HepG2 (cell line): ENCODE measurements around the gene ELP1. TPM values are rescaled to one million over a fixed set of nuclear protein-coding genes. Genes with fewer than 3 reads are reported as not detected.

ENCODE experiments used
- ATAC-seq: fragments of 200-7000 bp; cut with Tn5 transposase; 3 replicates; pipeline ENCODE4 v1.9.1; 2020; ENCODE audit warnings: mild to moderate bottlenecking, moderate library complexity
- BruUV-seq: library from RNA; stranded (reverse); fragments of 400-500 nt; replicated peaks from 2 replicates; lab custom pipeline; 2021; lab: Mats Ljungman, UMichigan
- CTCF ChIA-PET: fragments of 300-600 bp; formaldehyde crosslinking; extraction: SDS; loops from one replicate; lab custom pipeline; 2021; ENCODE audit warnings: low total read pairs, inconsistent platforms, low intra/inter-chr PET ratio; lab: Yijun Ruan, JAX
- POLR2A ChIA-PET: fragments of 350-600 bp; sonication (Branson Sonifier 250); formaldehyde crosslinking; loops from one replicate; lab custom pipeline; 2020; ENCODE audit warnings: antibody characterized with exemption, inconsistent platforms; lab: Yijun Ruan, JAX
- DNase-seq: peaks from one replicate; pipeline ENCODE4 v3.0.0-alpha.2; 2015; ENCODE audit warnings: low spot score
- FAIRE-seq: peaks from 3 replicates; lab custom pipeline; 2011; peaks lifted over from hg19 to GRCh38; lab: Jason Lieb, UNC
- H2AFZ ChIP-seq: one replicate; pipeline ENCODE4 v1.6.1; 2011; ENCODE audit warnings: low read length, inconsistent platforms
- H3K27ac ChIP-seq: fragments of 300-600 bp; 3 replicates; pipeline ENCODE4 v1.8.0; 2011; ENCODE audit warnings: mixed run types, mild to moderate bottlenecking, mixed read lengths, low read length, inconsistent platforms; ENCODE audit not compliant: insufficient read depth; ENCODE audit errors: extremely low read length
- H3K27me3 ChIP-seq, 2 experiments: fragments of 200-600 bp in 1 of 2; 2 replicates in 1 of 2; 3 replicates in 1 of 2; pipeline versions ENCODE4 v1.6.0 to v1.8.0; 2011; ENCODE audit warnings: low read length in 2 of 2, mild to moderate bottlenecking in 2 of 2, moderate library complexity in 2 of 2, inconsistent platforms in 1 of 2; ENCODE audit not compliant: insufficient read depth in 2 of 2, control insufficient read depth in 1 of 2
- H3K36me3 ChIP-seq, 2 experiments: fragments of 200-600 bp in 1 of 2; replicated peaks in 1 of 2; 2 replicates in 1 of 2; 3 replicates in 1 of 2; pipeline versions ENCODE4 v1.5.1 to v1.8.0; 2011; ENCODE audit warnings: low read length in 2 of 2, inconsistent platforms in 1 of 2; ENCODE audit not compliant: insufficient read depth in 2 of 2, control insufficient read depth in 1 of 2
- H3K4me1 ChIP-seq: 2 replicates; pipeline ENCODE4 v1.5.1; 2012; ENCODE audit warnings: low read length, inconsistent platforms; ENCODE audit not compliant: insufficient read depth
- H3K4me2 ChIP-seq: 2 replicates; pipeline ENCODE4 v1.6.0; 2011; ENCODE audit warnings: low read depth, low read length, inconsistent platforms
- H3K4me3 ChIP-seq, 3 experiments: fragments of 200-600 bp in 1 of 3; sonication (generic), shearing (Covaris generic) in 1 of 3; replicated peaks in 1 of 3; 2 replicates each; pipeline ENCODE4 v1.5.1; 2011 to 2016; ENCODE audit warnings: low read length in 3 of 3, inconsistent platforms in 2 of 3, low read depth in 2 of 3, mild to moderate bottlenecking in 2 of 3, control low read depth in 1 of 3, mixed read lengths in 1 of 3; ENCODE audit not compliant: insufficient read depth in 1 of 3
- H3K79me2 ChIP-seq: one replicate; pipeline ENCODE4 v1.6.1; 2011; ENCODE audit warnings: low read length, inconsistent platforms; ENCODE audit not compliant: insufficient read depth
- H3K9ac ChIP-seq: 2 replicates; pipeline ENCODE4 v1.6.0; 2011; ENCODE audit warnings: mild to moderate bottlenecking, low read depth, low read length, inconsistent platforms; ENCODE audit not compliant: insufficient read depth
- H3K9me3 ChIP-seq: 2 replicates; pipeline ENCODE4 v1.5.1; 2012; ENCODE audit warnings: mild to moderate bottlenecking, low read length
- H4K20me1 ChIP-seq: 2 replicates; pipeline ENCODE4 v1.6.0; 2011; ENCODE audit warnings: inconsistent platforms, mild to moderate bottlenecking, low read length, moderate library complexity; ENCODE audit not compliant: insufficient read depth
- MXI1 ChIP-seq: IDR thresholded peaks from 3 replicates; pipeline ENCODE4 v1.6.1; 2012; ENCODE audit warnings: low read depth, low read length, inconsistent platforms, borderline replicate concordance
- NBN ChIP-seq: fragments of 450-650 bp; conservative IDR thresholded peaks from 2 replicates; pipeline ENCODE4 v1.6.1; 2017
- TARDBP ChIP-seq: sonication (generic); formaldehyde crosslinking; IDR thresholded peaks from 2 replicates; pipeline ENCODE4 v1.8.0; 2022; ENCODE audit warnings: mild to moderate bottlenecking, missing genetic modification reagents
- YEATS2 ChIP-seq: sonication (generic); formaldehyde crosslinking; IDR thresholded peaks from 2 replicates; pipeline ENCODE4 v1.4.0; 2020; ENCODE audit warnings: missing genetic modification reagents, borderline replicate concordance
- ZNF124 ChIP-seq: sonication (generic); formaldehyde crosslinking; IDR thresholded peaks from 2 replicates; pipeline ENCODE4 v1.4.0; 2020; ENCODE audit warnings: missing genetic modification reagents
- ZNF558 ChIP-seq: sonication (generic); formaldehyde crosslinking; IDR thresholded peaks from 2 replicates; pipeline ENCODE4 v1.9.0; 2022; ENCODE audit warnings: mild to moderate bottlenecking, missing genetic modification reagents, borderline replicate concordance
- ZNF644 ChIP-seq: IDR thresholded peaks from 2 replicates; pipeline ENCODE4 v1.6.1; 2016; ENCODE audit warnings: low read depth
- ZUFSP ChIP-seq: sonication (generic); formaldehyde crosslinking; IDR thresholded peaks from 2 replicates; pipeline ENCODE4 v1.9.0; 2021; ENCODE audit warnings: missing genetic modification reagents, mild to moderate bottlenecking, borderline replicate concordance
- in situ Hi-C: cut with HindIII; loops from 2 replicates; pipeline ENCODE4 v1.10.0; 2017; ENCODE audit warnings: low pct_unique_long_range_greater_than_20kb; ENCODE audit not compliant: extremely low pct_ligation_motif_present
- intact Hi-C: fragments of 100-400 bp; cut with micrococcal nuclease; formaldehyde crosslinking; loops from one replicate; pipeline ENCODE4 v1.10.0; 2022; ENCODE audit not compliant: unreplicated experiment
- polyA plus RNA-seq, 8 experiments: library from polyadenylated mRNA; depleted of rRNA in 3 of 8; stranded (reverse) in 7 of 8; unstranded in 1 of 8; fragments of >200 nt; fragmentation: Illumina TruSeq in 4 of 8; extraction: Trizol in 4 of 8; gene quantifications; 2 replicates each; pipeline versions ENCODE4 v1.2.1 to v1.2.3, GENCODE V29; 2011 to 2016; ENCODE audit warnings: low read depth in 4 of 8, missing spikeins in 1 of 8, mixed read lengths in 1 of 8; ENCODE audit not compliant: insufficient read depth in 1 of 8
- total RNA-seq, 5 experiments: library from RNA; depleted of rRNA; stranded (reverse); fragments of >200 nt; fragmentation: Illumina TruSeq; extraction: Trizol; gene quantifications; 2 replicates each; pipeline ENCODE4 v1.2.3, GENCODE V29; 2016; ENCODE audit warnings: low read depth in 1 of 5

Gene ELP1
- total and polyA plus RNA-seq, 2 of the 13 experiments (the other 11 are each of a cell fraction or from before 2014, with no cell fraction given), result 157 to 275 TPM

- no peak overlapping the region for H3K4me2 ChIP-seq
- no TSS peak for BruUV-seq
- intact Hi-C loops (no loop called here), in situ Hi-C loops (no loop called here)
- FAIRE-seq, result no peak
- no peak overlapping the region for H3K4me3 ChIP-seq
- no peaks in the 10 kb centered on the region for H3K9me3 ChIP-seq
- H2AFZ ChIP-seq, result no peak overlapping the region
- no peak overlapping the region for H3K9ac ChIP-seq
- H3K79me2 ChIP-seq, result no peaks in the 10 kb centered on the region
- ATAC-seq, result no peak
- ChIA-PET POLR2A (no interaction called here), CTCF (no interaction called here)
- no peaks in the 10 kb centered on the region for H3K27me3 ChIP-seq
- peaks cover 8 to 39% of the 10 kb centered on the region in 2 experiments; a peak in 3 of 5 replicates for H3K36me3 ChIP-seq
- H3K4me1 ChIP-seq, result no peaks in the 10 kb centered on the region
- H4K20me1 ChIP-seq, result no peaks in the 10 kb centered on the region
- no peak overlapping the region for H3K27ac ChIP-seq
- TF ChIP-seq ZNF124 (CRISPR knock-in tag) (no peak), ZNF558 (CRISPR knock-in tag) (no peak), TARDBP (CRISPR knock-in tag) (no peak), YEATS2 (CRISPR knock-in tag) (no peak), ZUFSP (CRISPR knock-in tag) (no peak), ZNF644 (CRISPR knock-in tag) (no peak), NBN (no peak), MXI1 (no peak)
- no peak for DNase-seq
Measured at GRCh38 chr9:108967916-108968315, 34.0 kb upstream of the ELP1 start.
